Measurements from ENCODE around the gene ASPG.
A peak's percentile ranks its signal among the peaks of the same experiment; 100 is the strongest.

The ASPG gene

DNA sequence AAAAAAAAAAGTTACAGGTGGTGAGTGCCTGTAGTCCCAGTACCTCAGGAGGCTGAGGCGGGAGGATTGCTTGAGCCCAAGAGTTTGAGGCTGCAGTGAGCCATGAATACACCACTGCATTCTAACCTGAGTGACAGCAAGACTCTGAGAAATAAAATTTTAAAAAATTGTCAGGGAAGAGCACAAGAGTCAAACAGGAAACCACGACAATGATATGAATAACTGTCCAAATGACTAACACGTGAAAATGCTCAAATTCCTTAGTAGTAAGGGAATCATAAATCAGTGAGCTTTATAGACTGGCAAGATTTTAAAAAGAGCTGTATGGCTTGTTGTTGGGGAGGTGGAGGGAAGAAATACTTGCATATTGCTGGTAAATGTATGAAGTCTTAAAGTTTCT, 12.9 kb upstream of the ASPG start:
- DNase-seq (ENCODE audit: low read depth in 2 of 2), result no peak
- no peak overlapping the region for H3K4me3 ChIP-seq (replicated peaks in 1 of 2; ENCODE audit: low read depth in 2 of 2, low read length in 2 of 2)
- no peak for TF ChIP-seq CTCF (IDR thresholded peaks at IDR 0.05; ENCODE audit: low read depth, low read length)

GRCh38 chr14:104073764-104074163, 11.7 kb upstream of the ASPG start:
- no peak for DNase-seq (ENCODE audit: low read depth in 2 of 2)

DNA sequence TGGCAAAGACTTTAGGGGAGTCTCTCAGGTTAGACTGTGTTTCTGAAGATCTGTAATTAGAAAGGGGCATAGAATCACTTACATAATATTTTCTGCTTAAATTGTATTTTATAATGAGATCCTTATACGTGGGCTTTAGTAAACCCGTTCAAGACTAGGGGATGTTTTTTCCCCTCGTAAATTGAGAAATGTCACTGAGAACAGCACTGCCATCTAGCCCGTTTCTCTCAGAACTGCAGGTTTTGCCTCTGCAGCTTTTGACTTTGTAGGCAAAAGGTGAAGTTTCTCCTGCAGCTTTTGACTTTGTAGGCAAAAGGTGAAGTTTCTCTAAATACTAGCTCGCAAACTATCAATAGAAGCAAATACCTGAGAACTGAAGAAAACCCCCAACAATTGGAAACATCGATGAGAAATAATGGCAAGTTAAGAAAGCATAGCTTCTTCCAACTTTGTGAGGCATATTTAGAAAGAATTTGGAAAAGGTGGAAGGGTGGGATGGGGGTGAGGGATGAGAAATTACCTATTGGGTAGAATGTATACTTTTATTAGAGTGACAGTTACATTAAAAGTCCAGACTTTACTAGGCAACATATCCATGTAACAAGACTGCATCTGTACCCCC, 9.9 kb upstream of the ASPG start:
- peak; percentile 28 for TF ChIP-seq CTCF (IDR thresholded peaks at IDR 0.05; ENCODE audit: low read depth, low read length)
- DNase-seq (ENCODE audit: low read depth in 2 of 2), result no peak

More at GRCh38 chr14:104073764-104074163, 11.7 kb upstream of the ASPG start:
- TF ChIP-seq CTCF (IDR thresholded peaks at IDR 0.05; ENCODE audit: low read depth, low read length), result no peak
- H3K4me3 ChIP-seq (replicated peaks in 1 of 2; ENCODE audit: low read depth in 2 of 2, low read length in 2 of 2), result no peak overlapping the region

DNA sequence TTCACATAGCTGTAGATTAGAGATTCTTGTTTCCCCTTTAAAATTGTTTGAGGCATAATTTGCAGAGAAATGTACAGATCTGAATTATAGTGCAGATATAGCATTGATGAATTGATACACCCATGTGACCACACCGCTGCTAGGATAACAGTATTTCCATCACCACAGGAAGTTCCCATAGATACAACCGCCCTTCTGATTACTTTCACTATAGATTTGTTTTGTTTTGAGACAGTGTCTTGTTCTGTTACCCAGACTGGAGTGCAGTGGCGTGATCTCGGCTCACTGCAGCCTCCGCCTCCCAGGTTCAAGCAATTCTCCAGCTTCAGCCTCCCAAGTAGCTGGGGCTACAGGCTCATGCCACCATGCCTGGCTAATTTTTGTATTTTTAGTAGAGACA, 8.8 kb upstream of the ASPG start:
- TF ChIP-seq CTCF (IDR thresholded peaks at IDR 0.05; ENCODE audit: low read depth, low read length), result no peak
- no peak overlapping the region for H3K4me3 ChIP-seq (replicated peaks in 1 of 2; ENCODE audit: low read depth in 2 of 2, low read length in 2 of 2)

More for the DNA sequence above, 9.9 kb upstream of the ASPG start:
- no peak overlapping the region for H3K4me3 ChIP-seq (replicated peaks in 1 of 2; ENCODE audit: low read depth in 2 of 2, low read length in 2 of 2)

DNA sequence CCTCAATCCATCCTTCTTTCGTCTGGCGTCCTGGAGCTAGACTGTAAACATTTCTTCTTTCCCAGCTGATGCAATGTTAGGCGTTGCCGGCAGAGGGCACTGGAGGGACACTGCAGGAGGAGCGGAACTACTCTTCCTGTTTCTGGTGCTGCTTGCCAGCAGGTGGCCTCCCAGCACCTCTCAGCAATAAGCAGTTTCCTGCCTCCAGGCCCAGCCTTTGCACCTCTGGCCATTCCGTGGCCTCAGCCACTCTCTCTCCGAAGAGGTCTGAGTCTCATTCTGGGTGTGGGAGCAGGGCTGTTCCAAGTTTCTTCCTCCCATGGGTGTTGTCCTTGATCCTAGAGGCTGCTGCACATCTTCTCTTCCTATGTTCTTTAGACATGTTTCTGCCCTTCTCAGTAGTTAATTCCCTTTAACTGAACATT, 7.5 kb upstream of the ASPG start:
- TF ChIP-seq CTCF (IDR thresholded peaks at IDR 0.05; ENCODE audit: low read depth, low read length), result peak; percentile 100
- H3K4me3 ChIP-seq (replicated peaks in 1 of 2; ENCODE audit: low read depth in 2 of 2, low read length in 2 of 2), result no peak overlapping the region
- peak; percentile 87 to 89 for DNase-seq (ENCODE audit: low read depth in 2 of 2)

More for the DNA sequence above, 8.8 kb upstream of the ASPG start:
- no peak for DNase-seq (ENCODE audit: low read depth in 2 of 2)

DNA sequence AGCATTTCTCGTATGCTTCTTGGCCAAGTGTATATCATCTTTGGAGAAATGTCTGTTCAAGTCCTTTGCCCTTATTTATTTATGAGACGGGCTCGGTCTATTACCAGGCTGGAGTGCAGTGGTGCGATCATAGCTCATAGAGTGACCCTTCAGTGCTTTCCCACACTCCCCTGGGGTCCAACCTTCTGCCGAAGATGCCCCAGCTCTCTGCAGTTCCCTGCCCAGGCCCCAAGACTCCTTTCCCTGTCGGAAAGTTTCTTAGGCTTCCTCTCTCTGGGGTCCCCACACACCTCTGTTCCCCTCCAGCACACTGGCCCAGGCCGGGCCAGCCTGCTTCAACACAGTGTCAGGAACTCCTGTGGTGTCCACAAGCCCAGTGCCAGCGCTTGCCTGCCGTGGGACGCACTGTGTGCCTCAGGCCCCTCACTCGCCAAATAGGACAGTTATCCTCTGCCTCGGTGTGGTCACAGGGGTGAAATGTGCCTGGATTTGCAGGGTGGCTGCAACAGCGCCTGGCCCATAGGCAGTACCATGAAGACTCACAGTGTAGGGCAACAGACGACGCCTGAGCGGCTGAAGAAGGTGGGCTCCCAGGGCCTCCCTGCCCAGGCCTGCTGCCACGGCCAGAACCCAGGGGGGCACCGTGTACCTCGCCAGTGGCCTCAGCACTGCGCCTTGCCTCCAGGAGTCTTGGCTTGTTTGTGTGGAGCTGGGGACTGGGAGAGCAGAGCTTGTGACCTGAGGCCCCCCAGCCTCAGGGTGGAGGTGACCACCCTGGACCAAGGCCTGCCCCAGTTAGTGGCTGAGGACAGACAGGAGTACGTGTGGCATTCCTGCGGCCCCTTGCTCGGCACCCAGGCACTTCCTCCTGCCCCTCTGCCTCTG, 4.9 kb upstream of the ASPG start:
- TF ChIP-seq CTCF (IDR thresholded peaks at IDR 0.05; ENCODE audit: low read depth, low read length), result no peak
- no peak for DNase-seq (ENCODE audit: low read depth in 2 of 2)
- H3K4me3 ChIP-seq (replicated peaks in 1 of 2; ENCODE audit: low read depth in 2 of 2, low read length in 2 of 2), result no peak overlapping the region

Data from cardiac fibroblast (primary cell).